Fibroblast of lung (primary cell): ENCODE measurements around the gene BORCS8. TPM values are rescaled to one million over a fixed set of nuclear protein-coding genes. Genes with fewer than 3 reads are reported as not detected.
"Not testable (repeated sequence)": the region's sequence is repeated elsewhere in the genome, so short reads cannot be mapped to it uniquely, and the experiment has no call there.

Source experiments
- DNase-seq, 2 donors: peaks; one replicate each; pipeline versions ENCODE4 v3.0.0 to v3.0.0-alpha.2; 2010; ENCODE audit warnings: low read depth in 2 of 2
- H2AFZ ChIP-seq: 2 replicates; pipeline ENCODE4 v1.5.1; 2012; ENCODE audit warnings: low read length, control low read depth, inconsistent platforms
- H3K27ac ChIP-seq: 2 replicates; pipeline ENCODE4 v1.5.1; 2011; ENCODE audit warnings: low read length, control low read depth; ENCODE audit not compliant: insufficient read depth
- H3K27me3 ChIP-seq: 2 replicates; pipeline ENCODE4 v1.5.1; 2011; ENCODE audit warnings: mild to moderate bottlenecking, low read length; ENCODE audit not compliant: control insufficient read depth, insufficient read depth
- H3K36me3 ChIP-seq: 2 replicates; pipeline ENCODE4 v1.5.1; 2011; ENCODE audit warnings: low read length; ENCODE audit not compliant: control insufficient read depth, insufficient read depth
- H3K4me1 ChIP-seq: 2 replicates; pipeline ENCODE4 v1.5.1; 2011; ENCODE audit warnings: low read length; ENCODE audit not compliant: control insufficient read depth, insufficient read depth; ENCODE audit errors: extremely low read depth
- H3K4me2 ChIP-seq: 2 replicates; pipeline ENCODE4 v1.5.1; 2011; ENCODE audit warnings: low read length, control low read depth; ENCODE audit not compliant: insufficient read depth; ENCODE audit errors: extremely low read depth
- H3K4me3 ChIP-seq, 4 experiments: fragments of 200-600 bp in 1 of 4; sonication (generic) in 1 of 4; replicated peaks in 1 of 4; 2 replicates each; pipeline ENCODE4 v1.5.1; 2011 to 2016; ENCODE audit warnings: low read length in 4 of 4, low read depth in 3 of 4, mild to moderate bottlenecking in 3 of 4, control low read depth in 2 of 4, inconsistent platforms in 1 of 4, mixed read lengths in 1 of 4; ENCODE audit not compliant: insufficient read depth in 1 of 4; ENCODE audit errors: control extremely low read depth in 1 of 4
- H3K79me2 ChIP-seq: 2 replicates; pipeline ENCODE4 v1.5.1; 2012; ENCODE audit warnings: mild to moderate bottlenecking, low read length, inconsistent platforms; ENCODE audit not compliant: control insufficient read depth, insufficient read depth
- H3K9ac ChIP-seq: 2 replicates; pipeline ENCODE4 v1.5.1; 2011; ENCODE audit warnings: mild to moderate bottlenecking, low read length, control low read depth; ENCODE audit not compliant: insufficient read depth
- H3K9me3 ChIP-seq: 2 replicates; pipeline ENCODE4 v1.5.1; 2012; ENCODE audit warnings: low read depth, low read length; ENCODE audit not compliant: control insufficient read depth, insufficient read depth
- H4K20me1 ChIP-seq: 2 replicates; pipeline ENCODE4 v1.5.1; 2011; ENCODE audit warnings: low read length; ENCODE audit not compliant: control insufficient read depth, insufficient read depth; ENCODE audit errors: extremely low read depth
- CTCF ChIP-seq, 2 donors: IDR thresholded peaks in 1 of 2; conservative IDR thresholded peaks in 1 of 2; 1 replicate in 1 of 2; 2 replicates in 1 of 2; pipeline ENCODE4 v1.5.1; 2011 to 2012; ENCODE audit warnings: low read length in 2 of 2, control low read depth in 1 of 2, inconsistent platforms in 1 of 2, low read depth in 1 of 2, mild to moderate bottlenecking in 1 of 2
- EZH2 ChIP-seq: IDR thresholded peaks from 2 replicates; pipeline ENCODE4 v1.5.1; 2012; ENCODE audit warnings: low read length, control low read depth, mild to moderate bottlenecking; ENCODE audit errors: missing control alignments
- polyA plus RNA-seq, 2 donors: library from polyadenylated mRNA; depleted of rRNA in 1 of 2; stranded (reverse) in 1 of 2; unstranded in 1 of 2; fragments of >200 nt; gene quantifications; 2 replicates each; pipeline ENCODE4 v1.2.1, GENCODE V29; 2011 to 2012; ENCODE audit warnings: missing spikeins in 1 of 2
- total RNA-seq: library from RNA; depleted of rRNA; stranded (reverse); fragments of >200 nt; gene quantifications from 2 replicates; pipeline ENCODE4 v1.2.1, GENCODE V29; 2014

The BORCS8 gene
- total and polyA plus RNA-seq, 2 donors (not counting 1 experiment from before 2014, with no cell fraction given) = 10.7 to 13.9 TPM

DNA sequence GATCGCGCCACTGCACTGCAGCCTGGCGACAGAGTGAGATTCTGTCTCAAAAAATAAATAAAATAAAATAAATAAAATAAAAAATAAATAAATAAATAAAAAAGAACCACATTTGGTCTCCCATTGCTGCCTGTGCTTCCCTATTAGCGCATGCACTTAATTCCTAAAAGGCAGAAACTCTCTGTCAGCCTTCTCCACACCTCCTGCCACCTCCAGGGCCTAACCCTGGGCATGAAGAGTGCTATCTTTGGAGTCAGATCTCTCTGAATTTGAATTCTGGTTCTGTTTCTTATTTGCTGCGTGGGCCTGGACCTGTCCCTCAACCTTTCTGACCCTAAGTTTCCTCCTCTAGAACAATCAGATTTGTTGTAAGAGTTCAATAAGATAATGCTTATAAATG lies 31.1 kb upstream of the BORCS8 start:
- Histone ChIP-seq H3K9me3 (no peaks in the 10 kb centered on the region), H3K4me1 (no peaks in the 10 kb centered on the region), H3K4me2 (no peak overlapping the region), H3K36me3 (no peaks in the 10 kb centered on the region), H3K27me3 (peaks cover 11% of the 10 kb centered on the region), H4K20me1 (no peaks in the 10 kb centered on the region), H3K4me3 (no peak overlapping the region), H3K27ac (no peak overlapping the region), H2AFZ (no peak overlapping the region), H3K9ac (no peak overlapping the region), H3K79me2 (no peaks in the 10 kb centered on the region)
- TF ChIP-seq EZH2 (no peak), CTCF (conservative IDR thresholded peaks at IDR 0.05 in 1 of 2, IDR thresholded peaks at IDR 0.05 in 1 of 2; ENCODE audit: low read depth in 1 of 2, low read length in 2 of 2) (no peak)
- DNase-seq = no peak

DNA sequence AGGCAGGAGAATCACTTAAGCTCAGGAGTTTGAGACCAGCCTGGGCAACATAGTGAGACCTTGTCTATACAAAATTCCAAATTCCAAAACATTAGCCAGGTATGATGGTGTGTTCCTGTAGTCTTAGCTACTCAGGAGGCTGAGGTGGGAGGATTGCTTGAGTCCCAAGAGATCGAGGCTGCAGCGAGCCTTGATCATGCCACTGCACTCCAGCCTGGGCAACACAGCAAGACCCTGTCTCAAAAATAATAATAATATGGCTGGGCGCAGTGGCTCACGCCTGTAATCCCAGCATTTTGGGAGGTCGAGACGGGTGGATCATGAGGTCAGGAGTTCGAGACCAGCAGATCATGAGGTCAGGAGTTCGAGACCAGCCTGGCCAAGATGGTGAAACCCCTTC lies 29.0 kb upstream of the BORCS8 start:
- not testable (repeated sequence) for H2AFZ ChIP-seq, H3K4me1 ChIP-seq, H3K4me3 ChIP-seq, DNase-seq, H3K79me2 ChIP-seq, H3K27ac ChIP-seq, H3K9ac ChIP-seq, H3K36me3 ChIP-seq, H4K20me1 ChIP-seq, H3K9me3 ChIP-seq, H3K4me2 ChIP-seq
- peaks cover 11% of the 10 kb centered on the region for H3K27me3 ChIP-seq

DNA sequence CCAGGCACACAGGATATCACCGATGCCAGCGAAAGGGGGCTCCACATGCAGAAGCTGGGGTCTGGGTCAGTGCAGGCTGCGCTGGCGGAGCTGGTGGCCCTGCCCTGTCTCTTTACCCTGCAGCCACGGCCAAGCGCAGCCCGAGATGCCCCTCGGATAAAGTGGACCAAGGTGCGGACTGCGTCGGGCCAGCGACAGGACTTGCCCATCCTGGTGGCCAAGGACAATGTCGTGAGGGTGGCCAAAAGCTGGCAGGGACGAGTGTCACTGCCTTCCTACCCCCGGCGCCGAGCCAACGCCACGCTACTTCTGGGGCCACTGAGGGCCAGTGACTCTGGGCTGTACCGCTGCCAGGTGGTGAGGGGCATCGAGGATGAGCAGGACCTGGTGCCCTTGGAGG lies 27.0 kb upstream of the BORCS8 start:
- no peaks in the 10 kb centered on the region for H3K4me1 ChIP-seq
- H3K9ac ChIP-seq = no peak overlapping the region
- H3K4me3 ChIP-seq = no peak overlapping the region
- no peaks in the 10 kb centered on the region for H3K79me2 ChIP-seq
- no peak for DNase-seq
- H3K9me3 ChIP-seq = no peaks in the 10 kb centered on the region
- H3K4me2 ChIP-seq = no peak overlapping the region
- no peaks in the 10 kb centered on the region for H4K20me1 ChIP-seq
- no peak overlapping the region for H3K27ac ChIP-seq
- TF ChIP-seq CTCF (conservative IDR thresholded peaks at IDR 0.05 in 1 of 2, IDR thresholded peaks at IDR 0.05 in 1 of 2; ENCODE audit: low read depth in 1 of 2, low read length in 2 of 2) (no peak), EZH2 (no peak)
- peaks cover 6% of the 10 kb centered on the region for H3K27me3 ChIP-seq
- no peaks in the 10 kb centered on the region for H3K36me3 ChIP-seq
- no peak overlapping the region for H2AFZ ChIP-seq
